ACHN (cell line): ENCODE data around the gene NAPB.

Source experiments
- DNase-seq: peaks from one replicate; pipeline ENCODE4 v3.0.0-alpha.2; 2015
- in situ Hi-C: cut with HindIII; loops from 2 replicates; pipeline ENCODE4 v1.10.0; 2017; ENCODE audit warnings: low sequenced_read_pairs, low pct_ligation_motif_present, low pct_unique_long_range_greater_than_20kb

Gene NAPB

GRCh38 chr20:23441850-23442313 is 20.6 kb upstream of the NAPB start:
- DNase-seq = peak; percentile 68
- in situ Hi-C loops = no loop called here

- no peak for DNase-seq
- in situ Hi-C loops = no loop called here
These were observed 18.7 kb upstream of the NAPB start for GRCh38 chr20:23440004-23440403.

- DNase-seq = no peak
- in situ Hi-C loops = no loop called here
These were observed 17.4 kb upstream of the NAPB start for GRCh38 chr20:23438661-23439060.

DNA sequence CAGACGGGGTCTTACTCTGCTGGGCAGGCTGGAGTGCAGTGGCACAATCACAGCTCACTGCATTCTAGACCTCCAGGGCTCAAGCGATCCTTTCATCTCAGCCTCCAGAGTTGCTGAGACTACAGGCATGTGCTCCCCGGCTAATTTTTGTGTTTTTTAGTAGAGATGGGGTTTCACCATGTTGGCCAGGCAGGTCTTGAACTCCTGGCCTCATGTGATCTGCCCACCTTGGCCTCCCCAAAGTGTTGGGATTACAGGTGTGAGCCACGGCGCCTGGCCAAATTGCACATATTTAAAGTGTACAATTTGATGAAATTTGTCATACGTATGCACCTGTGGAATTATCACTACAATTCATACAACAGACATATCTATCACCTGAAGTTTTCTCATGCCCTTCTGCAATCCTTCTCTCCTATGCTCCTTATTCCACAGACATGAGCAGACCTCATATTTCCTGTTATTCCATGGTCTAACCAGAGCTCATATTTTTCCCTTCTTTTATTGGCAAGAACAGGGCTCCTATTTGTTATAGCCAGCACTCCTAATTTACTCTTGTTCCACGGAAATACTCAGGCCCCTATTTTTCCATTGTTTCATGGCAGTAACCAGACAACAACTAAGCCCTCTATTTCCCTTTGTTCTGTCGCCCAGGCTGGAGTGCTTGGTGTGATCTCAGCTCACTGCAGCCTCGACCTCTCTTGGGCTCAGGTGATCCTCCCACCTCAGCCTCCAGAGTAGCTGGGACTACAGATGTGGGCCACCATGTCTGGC is 16.0 kb upstream of the NAPB start:
- in situ Hi-C loops = no loop called here
- DNase-seq = no peak

GRCh38 chr20:23436681-23437080 is 15.4 kb upstream of the NAPB start:
- in situ Hi-C loops = no loop called here
- DNase-seq = no peak

- DNase-seq = no peak
- in situ Hi-C loops = no loop called here
These were observed 14.6 kb upstream of the NAPB start for GRCh38 chr20:23435626-23436539.

DNA sequence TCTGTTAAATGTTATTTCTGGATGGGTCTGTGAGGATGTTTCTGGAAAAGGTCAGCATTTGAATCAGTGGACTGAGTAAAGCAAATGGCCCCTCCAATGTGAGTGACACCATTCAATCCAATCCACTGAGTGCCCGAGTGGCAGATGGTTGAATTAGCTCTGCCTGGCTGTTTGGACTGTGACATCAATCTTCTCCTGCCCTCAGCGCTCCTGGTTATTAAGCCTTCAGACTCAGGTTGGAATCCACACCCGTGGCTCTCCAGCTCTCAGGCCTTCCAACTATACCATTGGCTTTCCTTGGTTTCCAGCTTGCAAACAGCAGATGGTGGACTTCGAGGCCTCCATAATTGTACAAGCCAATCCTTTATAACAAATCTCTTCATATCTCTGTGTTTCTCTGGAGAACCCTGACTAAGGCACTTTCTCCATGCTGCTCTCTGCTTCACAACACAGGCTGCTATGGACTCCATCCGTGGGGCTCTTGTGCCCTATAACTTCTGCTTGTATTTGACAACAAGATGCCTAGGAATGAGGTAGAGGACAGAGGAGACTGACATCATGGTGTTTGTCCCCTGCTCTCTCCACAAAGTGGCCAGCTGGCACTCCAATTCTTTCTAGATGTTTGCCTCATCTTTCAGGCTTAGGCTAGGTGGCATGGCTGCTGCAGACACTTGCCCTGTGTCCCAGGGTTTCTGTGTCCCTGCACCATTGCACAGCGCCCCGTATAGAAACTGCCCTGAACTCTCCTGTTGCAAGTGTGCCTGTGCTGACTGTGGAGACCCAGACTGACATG is 13.4 kb upstream of the NAPB start:
- in situ Hi-C loops = no loop called here
- DNase-seq = no peak

GRCh38 chr20:23433628-23434027 is 12.3 kb upstream of the NAPB start:
- no peak for DNase-seq
- in situ Hi-C loops = no loop called here

DNA sequence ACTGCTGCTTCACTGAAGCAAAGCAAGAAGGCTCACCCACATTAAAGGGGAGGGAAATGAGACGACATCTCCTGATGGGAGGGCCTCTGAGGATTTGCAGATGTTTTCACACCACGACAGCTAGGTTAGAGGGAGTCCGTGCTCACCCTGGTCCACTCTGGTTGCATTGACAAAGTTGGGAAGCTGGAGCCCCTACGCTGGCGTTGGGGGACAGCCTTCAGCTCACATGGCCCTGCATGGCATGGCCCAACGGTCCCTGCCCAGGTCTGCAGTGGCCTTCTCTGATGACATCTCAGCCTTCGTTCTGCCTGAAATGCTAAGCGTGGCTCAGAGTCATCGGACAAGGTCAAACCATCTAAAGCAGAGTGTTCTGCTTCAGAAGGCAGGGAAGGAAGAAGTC is 3.8 kb upstream of the NAPB start:
- in situ Hi-C loops = no loop called here
- no peak for DNase-seq

DNA sequence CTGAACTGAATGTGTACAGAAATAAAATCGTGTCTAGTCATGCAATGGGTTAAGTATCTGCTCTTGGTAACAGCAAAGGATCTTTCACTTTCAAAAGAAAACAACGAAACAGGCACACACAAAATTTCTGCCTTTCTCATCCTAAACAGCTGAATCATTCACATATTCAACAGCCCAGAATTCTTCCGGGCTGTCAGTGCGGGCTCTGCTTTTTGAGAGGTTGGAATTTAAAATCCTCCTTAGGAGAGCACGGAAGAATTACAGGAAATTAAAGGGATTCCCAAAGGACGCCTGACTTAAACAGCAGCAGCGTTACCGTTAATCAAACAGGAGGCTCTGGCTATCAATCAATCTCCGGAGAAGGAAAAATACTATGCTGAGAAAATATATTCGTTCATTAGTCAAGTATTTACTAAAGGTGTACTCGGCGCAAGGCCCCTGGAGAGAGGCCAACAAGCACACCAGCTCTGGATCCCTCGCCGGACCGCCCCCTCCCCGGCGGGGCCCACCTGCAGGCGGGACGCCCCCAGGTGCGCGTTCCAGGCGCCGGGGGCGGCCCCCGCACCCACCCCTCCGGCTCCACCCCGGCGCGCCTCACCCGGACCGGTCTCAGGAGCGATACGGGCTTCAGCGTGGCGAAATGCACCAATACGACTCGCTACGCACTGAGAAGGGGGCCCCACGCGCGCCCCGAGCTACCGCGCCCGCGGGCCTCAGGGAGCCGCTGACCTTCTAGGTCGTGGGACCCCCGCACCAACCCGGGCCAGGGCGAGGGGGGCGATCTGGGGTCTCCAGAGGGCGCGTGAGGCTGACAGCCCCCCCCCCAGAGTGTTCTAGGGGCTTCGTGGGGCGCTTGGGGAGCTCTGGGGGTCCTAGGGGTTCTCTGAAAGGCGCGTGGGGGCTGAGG is 1.0 kb downstream of the NAPB start:
- in situ Hi-C loops = no loop called here

GRCh38 chr20:23419657-23419994 is 1.7 kb downstream of the NAPB start:
- no peak for DNase-seq
- in situ Hi-C loops = no loop called here

More for the DNA sequence above, 1.0 kb downstream of the NAPB start:
- DNase-seq = peak; percentile 31

DNA sequence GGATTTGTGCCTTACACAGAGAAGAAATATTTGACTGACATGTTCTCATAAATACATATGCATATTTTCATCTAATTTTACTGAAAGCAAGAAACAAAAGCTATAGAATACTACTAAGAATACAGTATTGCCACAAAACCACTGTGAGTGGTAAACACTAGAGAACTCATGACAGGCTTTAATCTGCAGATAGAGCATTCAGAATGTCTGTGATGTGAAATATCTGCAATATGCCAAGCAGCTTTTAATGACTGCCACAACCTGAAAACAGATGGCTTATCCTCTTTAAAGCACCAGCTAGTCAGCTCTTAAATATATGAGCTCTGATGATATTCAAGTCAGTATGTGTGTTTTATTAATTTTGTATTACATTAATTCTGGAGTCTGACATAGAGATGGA is 3.4 kb downstream of the NAPB start:
- in situ Hi-C loops = no loop called here
- no peak for DNase-seq

DNA sequence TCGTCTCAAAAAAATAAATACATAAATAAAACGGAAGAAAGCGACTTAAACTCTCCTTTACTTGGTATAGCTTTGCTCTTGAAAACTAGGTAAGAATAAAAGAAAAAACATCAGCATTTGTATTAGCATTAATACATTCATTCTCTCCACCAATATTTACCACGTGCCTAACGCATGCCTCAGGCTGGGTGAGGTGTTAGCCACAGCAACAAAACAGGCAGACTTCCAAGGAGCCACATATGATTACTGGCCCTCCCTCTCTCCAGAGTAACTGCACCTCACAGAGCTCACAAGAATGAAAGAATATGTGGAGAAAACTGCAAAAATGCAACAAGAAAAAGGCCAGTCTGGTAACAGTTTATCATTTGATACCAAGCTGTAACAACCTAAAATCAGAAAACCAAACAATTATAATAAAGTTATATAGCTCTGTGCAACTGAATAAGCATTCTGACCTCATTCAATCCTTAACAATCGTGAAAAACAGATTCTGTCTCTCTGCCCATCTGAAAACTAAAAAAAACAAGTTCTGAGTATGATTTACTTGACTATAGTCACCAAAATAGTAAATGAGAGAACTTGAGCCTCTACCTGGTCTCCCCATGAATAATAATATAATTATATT is 5.2 kb downstream of the NAPB start:
- DNase-seq = no peak
- in situ Hi-C loops = no loop called here

DNA sequence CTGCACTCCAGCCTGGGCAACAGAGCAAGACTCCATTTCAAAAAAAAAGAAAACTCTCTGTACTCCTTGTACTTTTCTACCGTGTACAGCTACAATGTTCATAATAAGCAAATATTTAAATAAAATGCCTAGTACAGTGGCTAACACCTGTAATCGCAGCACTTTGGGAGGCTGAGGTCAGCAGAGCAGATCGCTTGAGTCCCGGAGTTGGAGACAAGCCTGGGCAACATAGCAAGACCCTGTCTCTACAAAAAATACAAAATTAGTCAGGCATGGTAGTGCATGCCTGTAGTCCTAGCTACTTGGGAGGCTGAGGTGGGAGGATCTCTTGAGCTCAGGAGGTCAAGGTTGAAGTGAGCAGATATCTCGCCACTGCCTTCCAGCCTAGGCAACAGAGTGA is 5.7 kb downstream of the NAPB start:
- in situ Hi-C loops = no loop called here

GRCh38 chr20:23414526-23415188 is 6.6 kb downstream of the NAPB start:
- no peak for DNase-seq
- in situ Hi-C loops = no loop called here

More for the DNA sequence above, 5.7 kb downstream of the NAPB start:
- DNase-seq = no peak

- DNase-seq = no peak
- in situ Hi-C loops = no loop called here
These were observed 7.3 kb downstream of the NAPB start for GRCh38 chr20:23413862-23414422.

GRCh38 chr20:23412026-23412425 is 9.3 kb downstream of the NAPB start:
- in situ Hi-C loops = no loop called here
- DNase-seq = no peak
